GM21717 (cell line): ENCODE measurements around the gene STAU1.

Experiments
- ATAC-seq: cut with Tn5 transposase; IDR thresholded peaks from one replicate; pipeline ENCODE4 v1.9.1; 2021; ENCODE audit warnings: mild to moderate bottlenecking, moderate library complexity; ENCODE audit not compliant: unreplicated experiment

The STAU1 gene

GRCh38 chr20:49078310-49078709, 109.8 kb downstream of the STAU1 start:
- no peak for ATAC-seq

GRCh38 chr20:49074521-49074920, 113.6 kb downstream of the STAU1 start:
- ATAC-seq, result no peak
